HEK293 (cell line): ENCODE measurements around the gene ZNF644.
"Not testable (repeated sequence)": the region's sequence is repeated elsewhere in the genome, so short reads cannot be mapped to it uniquely, and the experiment has no call there.

ENCODE experiments used
- CTCF ChIA-PET: fragments of 350-600 bp; formaldehyde crosslinking; extraction: SDS; loops from one replicate; lab custom pipeline; 2021; ENCODE audit warnings: antibody characterized with exemption; lab: Yijun Ruan, JAX
- POLR2A ChIA-PET: fragments of 300-600 bp; formaldehyde crosslinking; extraction: SDS; loops from one replicate; lab custom pipeline; 2020; ENCODE audit warnings: antibody characterized with exemption, inconsistent platforms; lab: Yijun Ruan, JAX
- H3K27ac ChIP-seq: fragments of 200-500 bp; sonication (Bioruptor generic); 2 replicates; pipeline ENCODE4 v1.5.1; 2014; ENCODE audit warnings: low read depth, low read length, control low read depth, inconsistent platforms; ENCODE audit errors: extremely low read depth
- H3K36me3 ChIP-seq, 2 experiments: fragments of 200-500 bp in 1 of 2; sonication (Bioruptor generic) in 1 of 2; 1 replicate in 1 of 2; 2 replicates in 1 of 2; pipeline ENCODE4 v1.5.1; 2014 to 2017; ENCODE audit warnings: inconsistent platforms in 2 of 2, low read length in 2 of 2; ENCODE audit not compliant: control insufficient read depth in 2 of 2, insufficient read depth in 1 of 2
- H3K4me1 ChIP-seq: fragments of 200-500 bp; sonication (Bioruptor generic); 2 replicates; pipeline ENCODE4 v1.5.1; 2014; ENCODE audit warnings: mild to moderate bottlenecking, low read length, inconsistent platforms; ENCODE audit not compliant: control insufficient read depth, insufficient read depth
- H3K4me3 ChIP-seq: 2 replicates; pipeline ENCODE4 v1.5.1; 2011; ENCODE audit warnings: low read depth, mild to moderate bottlenecking, control low read depth, low read length, moderate library complexity
- H3K9me3 ChIP-seq: fragments of 200-500 bp; sonication (Bioruptor generic); 2 replicates; pipeline ENCODE4 v1.5.1; 2014; ENCODE audit warnings: low read depth, low read length, inconsistent platforms; ENCODE audit not compliant: control insufficient read depth, insufficient read depth
- BCL6B ChIP-seq: fragments of 450-650 bp; formaldehyde crosslinking; IDR thresholded peaks from 2 replicates; pipeline ENCODE4 v1.5.1; 2017; ENCODE audit warnings: missing biosample characterization, missing genetic modification characterization
- EGR2 ChIP-seq: fragments of 450-650 bp; formaldehyde crosslinking; IDR thresholded peaks from 2 replicates; pipeline ENCODE4 v1.5.1; 2016; ENCODE audit warnings: low read depth, missing biosample characterization, missing genetic modification characterization
- IKZF3 ChIP-seq: fragments of 450-650 bp; IDR thresholded peaks from 2 replicates; pipeline ENCODE4 v1.5.0; 2018; ENCODE audit warnings: missing biosample characterization, mild to moderate bottlenecking, missing genetic modification characterization, moderate library complexity
- OSR2 ChIP-seq: fragments of 450-650 bp; formaldehyde crosslinking; IDR thresholded peaks from 2 replicates; pipeline ENCODE4 v1.5.1; 2016; ENCODE audit warnings: missing biosample characterization, missing genetic modification characterization
- PRDM4 ChIP-seq: fragments of 450-650 bp; formaldehyde crosslinking; IDR thresholded peaks from 2 replicates; pipeline ENCODE4 v1.5.1; 2017; ENCODE audit warnings: missing biosample characterization, missing genetic modification characterization
- SP3 ChIP-seq: fragments of 450-650 bp; formaldehyde crosslinking; IDR thresholded peaks from 2 replicates; pipeline ENCODE4 v1.5.1; 2016; ENCODE audit warnings: missing biosample characterization, missing genetic modification characterization
- ZBTB17 ChIP-seq: fragments of 450-650 bp; formaldehyde crosslinking; IDR thresholded peaks from 2 replicates; pipeline ENCODE4 v1.5.1; 2016; ENCODE audit warnings: missing biosample characterization, missing genetic modification characterization
- ZBTB20 ChIP-seq: fragments of 450-650 bp; formaldehyde crosslinking; IDR thresholded peaks from 2 replicates; pipeline ENCODE4 v1.5.1; 2016; ENCODE audit warnings: missing biosample characterization, missing genetic modification characterization
- ZNF19 ChIP-seq: fragments of 450-650 bp; formaldehyde crosslinking; IDR thresholded peaks from 2 replicates; pipeline ENCODE4; 2016; ENCODE audit warnings: missing biosample characterization, missing genetic modification characterization, low read depth
- ZNF266 ChIP-seq: fragments of 450-650 bp; formaldehyde crosslinking; IDR thresholded peaks from 2 replicates; pipeline ENCODE4 v1.5.1; 2016; ENCODE audit warnings: missing biosample characterization, missing genetic modification characterization, low read depth
- ZNF302 ChIP-seq: fragments of 450-650 bp; formaldehyde crosslinking; IDR thresholded peaks from 2 replicates; pipeline ENCODE4 v1.5.1; 2016; ENCODE audit warnings: missing biosample characterization, missing genetic modification characterization, low read depth
- ZNF311 ChIP-seq: fragments of 450-650 bp; formaldehyde crosslinking; IDR thresholded peaks from 2 replicates; pipeline ENCODE4 v1.5.1; 2017; ENCODE audit warnings: missing biosample characterization, missing genetic modification characterization, borderline replicate concordance
- ZNF426 ChIP-seq: fragments of 450-650 bp; formaldehyde crosslinking; IDR thresholded peaks from 2 replicates; pipeline ENCODE4 v1.5.1; 2017; ENCODE audit warnings: missing biosample characterization, missing genetic modification characterization, mild to moderate bottlenecking, inconsistent platforms, moderate library complexity
- ZNF48 ChIP-seq: fragments of 450-650 bp; formaldehyde crosslinking; IDR thresholded peaks from 2 replicates; pipeline ENCODE4 v1.5.1; 2016; ENCODE audit warnings: missing biosample characterization, missing genetic modification characterization
- ZNF707 ChIP-seq: fragments of 450-650 bp; formaldehyde crosslinking; IDR thresholded peaks from 2 replicates; pipeline ENCODE4 v1.5.1; 2016; ENCODE audit warnings: missing biosample characterization, missing genetic modification characterization
- ZSCAN16 ChIP-seq: fragments of 450-650 bp; formaldehyde crosslinking; IDR thresholded peaks from 2 replicates; pipeline ENCODE4 v1.5.1; 2016; ENCODE audit warnings: missing biosample characterization, missing genetic modification characterization
- ZSCAN4 ChIP-seq: fragments of 450-650 bp; formaldehyde crosslinking; IDR thresholded peaks from 2 replicates; pipeline ENCODE4 v1.5.1; 2017; ENCODE audit warnings: missing biosample characterization, missing genetic modification characterization
- TF ChIP-seq, protein P1 (sequence below): fragments of 450-650 bp; formaldehyde crosslinking; IDR thresholded peaks from 2 replicates; pipeline ENCODE4 v1.5.1; 2017; ENCODE audit warnings: missing biosample characterization, mild to moderate bottlenecking, missing genetic modification characterization, moderate library complexity

ZNF644 gene

GRCh38 chr1:91042372-91042771 is 20.5 kb upstream of the ZNF644 start:
- H3K9me3 ChIP-seq, H3K4me1 ChIP-seq, POLR2A ChIA-PET, H3K27ac ChIP-seq, H3K4me3 ChIP-seq, H3K36me3 ChIP-seq: not testable (repeated sequence)
- peak; percentile 91 for TF ChIP-seq ZNF302
- CTCF ChIA-PET: interaction anchor here (0.7 kb wide), 1 partner anchor 16 kb away, joined by 3 read pairs; no protein-coding TSS in a partner anchor

- no peaks in the 10 kb centered on the region for H3K4me1 ChIP-seq
- H3K36me3 ChIP-seq: no peaks in the 10 kb centered on the region
- ChIA-PET CTCF (interaction anchor here (0.6 kb wide), 1 partner anchor 127 kb away, joined by 3 read pairs; no protein-coding TSS in a partner anchor), POLR2A (no interaction called here)
- no peaks in the 10 kb centered on the region for H3K9me3 ChIP-seq
- H3K4me3 ChIP-seq: no peak overlapping the region
- H3K27ac ChIP-seq: no peak overlapping the region
- TF ChIP-seq BCL6B (tag by site-specific recombination): no peak
- TF ChIP-seq, protein P1, sequence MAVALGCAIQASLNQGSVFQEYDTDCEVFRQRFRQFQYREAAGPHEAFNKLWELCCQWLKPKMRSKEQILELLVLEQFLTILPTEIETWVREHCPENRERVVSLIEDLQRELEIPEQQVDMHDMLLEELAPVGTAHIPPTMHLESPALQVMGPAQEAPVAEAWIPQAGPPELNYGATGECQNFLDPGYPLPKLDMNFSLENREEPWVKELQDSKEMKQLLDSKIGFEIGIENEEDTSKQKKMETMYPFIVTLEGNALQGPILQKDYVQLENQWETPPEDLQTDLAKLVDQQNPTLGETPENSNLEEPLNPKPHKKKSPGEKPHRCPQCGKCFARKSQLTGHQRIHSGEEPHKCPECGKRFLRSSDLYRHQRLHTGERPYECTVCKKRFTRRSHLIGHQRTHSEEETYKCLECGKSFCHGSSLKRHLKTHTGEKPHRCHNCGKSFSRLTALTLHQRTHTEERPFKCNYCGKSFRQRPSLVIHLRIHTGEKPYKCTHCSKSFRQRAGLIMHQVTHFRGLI (tag by site-specific recombination): no peak
- no peak for TF ChIP-seq EGR2 (tag by site-specific recombination)
- TF ChIP-seq OSR2 (tag by site-specific recombination): no peak
- no peak for TF ChIP-seq ZNF19 (tag by site-specific recombination)
- no peak for TF ChIP-seq ZSCAN16 (tag by site-specific recombination)
- no peak for TF ChIP-seq ZNF48 (tag by site-specific recombination)
- TF ChIP-seq SP3 (tag by site-specific recombination): no peak
- no peak for TF ChIP-seq ZNF426 (tag by site-specific recombination)
- TF ChIP-seq ZNF266: no peak
- no peak for TF ChIP-seq IKZF3
- no peak for TF ChIP-seq ZSCAN4 (tag by site-specific recombination)
- TF ChIP-seq ZNF707 (tag by site-specific recombination): no peak
- no peak for TF ChIP-seq ZBTB17
Measured at GRCh38 chr1:91038582-91038981, 16.7 kb upstream of the ZNF644 start.

GRCh38 chr1:91036894-91037829 is 15.3 kb upstream of the ZNF644 start:
- TF ChIP-seq PRDM4 (no peak), ZBTB20 (tag by site-specific recombination) (no peak), ZNF311 (tag by site-specific recombination) (no peak)
- TF ChIP-seq, all 188 proteins: peak for 0
- ChIA-PET POLR2A (no interaction called here), CTCF (interaction anchor here (0.6 kb wide), 1 partner anchor 316 kb away, joined by 3 read pairs; no protein-coding TSS in a partner anchor)
- Histone ChIP-seq H3K36me3 (no peaks in the 10 kb centered on the region), H3K4me3 (no peak overlapping the region), H3K27ac (no peak overlapping the region), H3K9me3 (no peaks in the 10 kb centered on the region), H3K4me1 (no peaks in the 10 kb centered on the region)
